ENCODE results near the gene TMEM9B. TPM values are rescaled to one million over a fixed set of nuclear protein-coding genes. Genes with fewer than 3 reads are reported as not detected.

Gene TMEM9B
- total and polyA plus RNA-seq, 3 experiments from 2014 or later = 31.3 to 113 (median 32.7) TPM

DNA sequence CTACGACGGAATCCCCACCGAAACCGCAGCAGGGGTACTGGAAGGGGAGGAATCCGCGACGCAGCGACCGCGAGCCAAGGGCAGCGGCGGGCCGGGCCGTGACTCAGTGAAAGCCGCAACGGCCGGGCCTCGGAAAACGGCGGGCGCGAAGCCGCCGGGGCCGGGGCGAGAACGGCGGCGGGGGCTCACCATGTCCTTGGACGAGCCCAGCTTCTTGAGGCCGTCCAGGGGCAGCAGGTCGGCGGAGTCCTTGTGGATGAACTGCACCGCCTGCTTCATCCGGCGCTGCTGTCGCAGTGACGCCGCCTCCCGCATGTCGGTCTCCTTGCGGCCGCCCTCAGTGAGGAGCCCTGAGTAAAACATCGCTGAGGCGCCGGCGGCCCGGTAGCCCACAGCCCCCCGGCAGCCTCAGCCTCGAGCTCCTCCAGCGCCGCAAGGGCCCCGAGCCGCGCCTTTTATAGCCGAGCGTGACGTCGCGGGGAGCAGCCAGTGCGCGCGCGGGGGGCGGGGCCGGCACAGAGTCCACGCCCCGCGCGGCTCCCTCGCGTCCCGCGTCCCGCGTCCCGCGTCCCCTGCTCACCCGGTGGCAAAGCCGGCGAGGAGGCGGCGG is 39.4 kb upstream of the TMEM9B start, which contains the start of gene NRIP3:
NRIP3 (minus strand) TSS at position 429 of the 610 bp plus-strand sequence; CDS start at position 363, 66 bp downstream.
- H3K4me1 Mint-ChIP-seq = peaks cover 14 to 20% (median 18%) of the 10 kb centered on the region in 3 donors
- H3K4me1 ChIP-seq (ENCODE audit: insufficient read depth, low read length) = peaks cover 12% of the 10 kb centered on the region

DNA sequence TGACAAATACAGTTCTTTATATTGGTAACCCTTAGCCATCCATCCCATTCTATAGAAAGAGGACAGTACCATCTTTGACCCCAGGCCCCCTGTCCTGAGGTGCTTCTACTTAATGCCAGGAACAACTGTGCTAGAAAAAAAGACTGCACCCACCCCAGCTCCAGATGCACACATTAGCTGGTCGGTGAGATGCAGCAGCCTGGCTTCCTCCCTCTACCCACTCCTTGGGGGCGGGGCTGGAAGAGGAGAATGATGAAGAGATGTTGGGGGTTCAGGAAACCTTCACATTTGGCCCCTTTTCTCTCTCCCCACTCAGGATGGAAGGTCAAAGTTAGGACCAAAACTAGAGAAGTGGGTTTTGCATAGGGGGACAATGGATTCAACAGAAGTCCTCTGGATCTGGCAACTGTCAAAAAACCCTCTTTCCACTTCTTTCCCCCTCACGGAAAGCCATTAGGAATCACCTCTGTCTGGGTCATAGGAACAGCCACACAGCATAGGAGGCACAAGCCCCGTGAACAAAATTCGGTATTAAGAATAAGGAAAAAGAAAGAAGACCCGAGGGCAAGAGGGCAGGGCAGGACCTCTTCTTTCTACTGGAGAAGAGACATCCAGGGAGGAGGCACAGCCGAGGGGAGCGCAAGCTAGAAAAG is 38.8 kb upstream of the TMEM9B start:
- peak overlapping the region in 6 of 8 donors; percentile 9 to 89 (median 61) for H3K27ac Mint-ChIP-seq
- H3K27ac ChIP-seq (ENCODE audit: low read depth, low read length) = no peak overlapping the region
- peaks cover 12% of the 10 kb centered on the region for H3K4me1 ChIP-seq (ENCODE audit: insufficient read depth, low read length)
- peaks cover 17% of the 10 kb centered on the region for H3K27me3 ChIP-seq (ENCODE audit: insufficient read depth, low read length, poor library complexity, severe bottlenecking)
- H3K36me3 Mint-ChIP-seq = peaks cover 0 to 4% (median 4%) of the 10 kb centered on the region in 3 donors
- peaks cover 23 to 34% of the 10 kb centered on the region in 2 donors for H3K27me3 Mint-ChIP-seq
- POLR2A ChIA-PET = interaction anchor here (0.5 to 1.0 kb wide), 2 partner anchors 39 to 256 kb away, joined by 3 to 6 read pairs; partner anchors contain the start of gene TMEM9B
- CTCF ChIA-PET = interaction anchor here (1.0 to 1.1 kb wide), 3 partner anchors 13 to 88 kb away, joined by 3 to 5 read pairs (median 4); no protein-coding TSS in a partner anchor
- H3K4me1 Mint-ChIP-seq = peaks cover 14 to 20% (median 18%) of the 10 kb centered on the region in 3 donors
- H3K9me3 ChIP-seq (ENCODE audit: low read length) = no peaks in the 10 kb centered on the region
- no peak for DNase-seq
- peak overlapping the region; percentile 48 for H3K4me3 ChIP-seq (ENCODE audit: low read length)
- H3K4me3 Mint-ChIP-seq = peak overlapping the region; percentile 76 to 91 (median 83)
- H3K9me3 Mint-ChIP-seq = no peaks in the 10 kb centered on the region
- no peaks in the 10 kb centered on the region for H3K36me3 ChIP-seq (ENCODE audit: insufficient read depth, low read length)

More for the DNA sequence above, 39.4 kb upstream of the TMEM9B start, which contains the start of gene NRIP3:
- Histone ChIP-seq H3K9me3 (ENCODE audit: low read length) (no peaks in the 10 kb centered on the region), H3K27me3 (ENCODE audit: insufficient read depth, low read length, poor library complexity, severe bottlenecking) (peaks cover 17% of the 10 kb centered on the region), H3K4me3 (ENCODE audit: low read length) (peak within 1 kb of the TSS; percentile 48), H3K27ac (ENCODE audit: low read depth, low read length) (no peak within 1 kb of the TSS), H3K36me3 (ENCODE audit: insufficient read depth, low read length) (no peaks in the 10 kb centered on the region)
- Mint-ChIP-seq H3K4me3 (peak within 1 kb of the TSS; percentile 79 to 91 (median 83)), H3K27me3 (peaks cover 20 to 29% of the 10 kb centered on the region in 2 donors), H3K9me3 (no peaks in the 10 kb centered on the region), H3K27ac (peak within 1 kb of the TSS; percentile 9 to 89 (median 55)), H3K36me3 (peaks cover 0 to 4% (median 4%) of the 10 kb centered on the region in 3 donors)
- ChIA-PET CTCF (interaction anchor here (0.8 to 1.1 kb wide), 3 partner anchors 11 to 89 kb away, joined by 3 to 5 read pairs (median 3); no protein-coding TSS in a partner anchor), POLR2A (interaction anchor here (0.5 to 1.0 kb wide), 2 partner anchors 39 to 255 kb away, joined by 3 to 6 read pairs; partner anchors contain the start of gene TMEM9B)
- peak; percentile 79 to 86 (median 83) for DNase-seq

DNA sequence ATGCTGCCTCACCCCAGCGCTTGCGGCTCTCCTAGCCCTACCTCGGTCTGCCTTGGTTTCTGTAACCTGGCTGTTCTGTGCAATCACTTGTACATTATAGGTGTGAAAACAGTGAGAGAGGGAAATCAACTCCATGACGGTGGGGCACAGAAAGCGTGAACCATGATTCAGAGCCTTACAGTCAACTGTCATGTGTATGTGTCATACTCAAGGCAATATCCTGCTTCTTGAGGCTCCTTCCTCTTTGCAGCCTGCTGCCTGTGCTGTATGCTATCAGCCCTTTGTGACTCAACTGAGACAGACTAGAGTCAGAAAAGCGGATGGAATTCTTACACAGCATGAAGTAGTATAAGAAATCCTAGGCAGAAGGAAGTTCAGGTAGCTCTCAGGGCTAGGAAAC is 37.5 kb upstream of the TMEM9B start:
- Histone ChIP-seq H3K36me3 (ENCODE audit: insufficient read depth, low read length) (no peaks in the 10 kb centered on the region), H3K27me3 (ENCODE audit: insufficient read depth, low read length, poor library complexity, severe bottlenecking) (peaks cover 17% of the 10 kb centered on the region), H3K9me3 (ENCODE audit: low read length) (no peaks in the 10 kb centered on the region), H3K4me3 (ENCODE audit: low read length) (no peak overlapping the region), H3K4me1 (ENCODE audit: insufficient read depth, low read length) (peaks cover 12% of the 10 kb centered on the region), H3K27ac (ENCODE audit: low read depth, low read length) (no peak overlapping the region)
- H3K4me3 Mint-ChIP-seq = peak overlapping the region in 1 of 7 donors; percentile 33
- peaks cover 23 to 42% of the 10 kb centered on the region in 2 donors for H3K27me3 Mint-ChIP-seq
- H3K27ac Mint-ChIP-seq = no peak overlapping the region
- POLR2A ChIA-PET = no interaction called here
- DNase-seq = no peak
- no peaks in the 10 kb centered on the region for H3K9me3 Mint-ChIP-seq
- peaks cover 14 to 20% (median 18%) of the 10 kb centered on the region in 3 donors for H3K4me1 Mint-ChIP-seq
- peaks cover 0 to 4% (median 4%) of the 10 kb centered on the region in 3 donors for H3K36me3 Mint-ChIP-seq
- CTCF ChIA-PET = interaction anchor here (1.0 kb wide), 1 partner anchor 14 kb away, joined by 4 read pairs; no protein-coding TSS in a partner anchor

DNA sequence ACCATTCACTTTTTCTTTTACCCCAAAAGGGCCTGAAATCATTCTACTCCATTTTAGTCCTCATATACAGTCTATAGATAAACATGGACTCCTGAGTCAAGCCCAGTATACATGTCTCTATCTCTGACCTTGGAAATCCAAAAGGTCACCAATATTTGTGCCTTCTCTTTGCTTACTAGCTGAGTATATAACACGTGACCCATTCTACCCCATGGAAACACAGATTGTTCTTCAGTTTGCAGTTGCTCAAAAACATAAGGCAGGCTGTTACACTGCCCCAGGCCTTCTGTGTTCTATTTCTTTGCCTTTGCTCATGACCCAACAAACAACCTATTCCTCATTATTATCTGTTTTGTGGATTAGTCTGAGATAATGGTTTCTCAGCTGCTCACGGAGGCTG is 33.8 kb upstream of the TMEM9B start:
- Histone ChIP-seq H3K36me3 (ENCODE audit: insufficient read depth, low read length) (no peaks in the 10 kb centered on the region), H3K4me1 (ENCODE audit: insufficient read depth, low read length) (peaks cover 6% of the 10 kb centered on the region), H3K27me3 (ENCODE audit: insufficient read depth, low read length, poor library complexity, severe bottlenecking) (peaks cover 17% of the 10 kb centered on the region), H3K4me3 (ENCODE audit: low read length) (no peak overlapping the region), H3K9me3 (ENCODE audit: low read length) (no peaks in the 10 kb centered on the region), H3K27ac (ENCODE audit: low read depth, low read length) (no peak overlapping the region)
- no peak overlapping the region for H3K27ac Mint-ChIP-seq
- no peaks in the 10 kb centered on the region for H3K9me3 Mint-ChIP-seq
- H3K36me3 Mint-ChIP-seq = peaks cover 0 to 4% (median 3%) of the 10 kb centered on the region in 3 donors
- CTCF ChIA-PET = interaction anchor here (0.6 to 1.1 kb wide), 2 partner anchors 15 to 18 kb away, joined by 3 read pairs; no protein-coding TSS in a partner anchor
- H3K4me3 Mint-ChIP-seq = no peak overlapping the region
- H3K27me3 Mint-ChIP-seq = peaks cover 25 to 39% of the 10 kb centered on the region in 2 donors
- H3K4me1 Mint-ChIP-seq = peaks cover 5 to 7% (median 5%) of the 10 kb centered on the region in 3 donors
- POLR2A ChIA-PET = no interaction called here
- no peak for DNase-seq

DNA sequence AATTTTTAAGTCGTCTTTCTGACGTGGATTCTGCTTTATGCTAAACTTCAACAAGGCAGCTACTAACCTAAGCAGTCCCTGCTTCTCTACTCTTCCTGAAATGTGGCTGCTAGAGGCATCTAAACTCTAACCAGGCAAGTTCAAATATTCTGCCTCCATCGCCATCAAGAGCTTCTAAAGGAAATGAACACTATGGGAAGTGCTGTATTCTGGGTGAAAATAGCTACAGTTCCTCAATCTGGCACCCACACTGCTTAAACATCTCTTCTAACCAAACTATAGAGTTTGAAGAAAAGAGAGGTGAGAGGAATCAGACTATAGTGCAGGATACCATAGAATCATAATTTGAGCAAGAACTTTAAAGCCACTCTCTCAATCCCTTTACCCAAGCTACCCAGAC is 33.2 kb upstream of the TMEM9B start:
- no peak for DNase-seq
- Histone ChIP-seq H3K27ac (ENCODE audit: low read depth, low read length) (no peak overlapping the region), H3K36me3 (ENCODE audit: insufficient read depth, low read length) (no peaks in the 10 kb centered on the region), H3K4me3 (ENCODE audit: low read length) (no peak overlapping the region), H3K4me1 (ENCODE audit: insufficient read depth, low read length) (peaks cover under 1% of the 10 kb centered on the region), H3K27me3 (ENCODE audit: insufficient read depth, low read length, poor library complexity, severe bottlenecking) (peaks cover 17% of the 10 kb centered on the region), H3K9me3 (ENCODE audit: low read length) (no peaks in the 10 kb centered on the region)
- no peak overlapping the region for H3K27ac Mint-ChIP-seq
- POLR2A ChIA-PET = no interaction called here
- no peaks in the 10 kb centered on the region for H3K9me3 Mint-ChIP-seq
- H3K27me3 Mint-ChIP-seq = peaks cover 21 to 39% of the 10 kb centered on the region in 2 donors
- H3K4me3 Mint-ChIP-seq = no peak overlapping the region
- peaks cover 0 to 4% (median 3%) of the 10 kb centered on the region in 3 donors for H3K36me3 Mint-ChIP-seq
- CTCF ChIA-PET = interaction anchor here (0.6 to 1.1 kb wide), 2 partner anchors 15 to 18 kb away, joined by 3 read pairs; no protein-coding TSS in a partner anchor
- peaks cover 0 to 2% (median 2%) of the 10 kb centered on the region in 3 donors for H3K4me1 Mint-ChIP-seq

DNA sequence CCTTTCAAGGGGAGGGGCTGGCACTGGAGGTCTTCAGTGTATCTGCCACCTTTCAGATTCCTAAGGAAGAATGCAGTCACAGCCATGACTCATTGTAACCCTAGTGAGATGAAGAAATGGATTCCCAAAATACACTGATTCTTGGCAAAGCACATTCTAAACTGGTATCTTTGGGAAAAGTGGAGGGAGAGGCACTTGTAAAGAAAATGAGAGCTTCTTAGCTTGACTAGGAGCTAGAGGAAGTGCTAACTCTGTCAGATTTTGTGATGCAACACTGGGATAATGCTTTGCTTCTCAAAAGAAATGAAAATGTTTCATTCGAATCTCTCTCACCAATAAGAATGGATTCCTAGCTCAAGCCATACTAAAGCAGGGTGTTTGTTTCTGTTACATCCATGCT is 25.2 kb upstream of the TMEM9B start:
- no peak overlapping the region for H3K4me3 ChIP-seq (ENCODE audit: low read length)
- H3K27ac Mint-ChIP-seq = no peak overlapping the region
- ChIA-PET POLR2A (no interaction called here), CTCF (no interaction called here)
- H3K27me3 ChIP-seq (ENCODE audit: insufficient read depth, low read length, poor library complexity, severe bottlenecking) = no peaks in the 10 kb centered on the region
- no peak for DNase-seq
- H3K4me3 Mint-ChIP-seq = no peak overlapping the region
- no peaks in the 10 kb centered on the region for H3K9me3 ChIP-seq (ENCODE audit: low read length)
- no peaks in the 10 kb centered on the region for H3K36me3 Mint-ChIP-seq
- no peaks in the 10 kb centered on the region for H3K4me1 ChIP-seq (ENCODE audit: insufficient read depth, low read length)
- H3K27me3 Mint-ChIP-seq = peaks cover 7 to 19% of the 10 kb centered on the region in 2 donors
- no peaks in the 10 kb centered on the region for H3K9me3 Mint-ChIP-seq
- no peaks in the 10 kb centered on the region for H3K36me3 ChIP-seq (ENCODE audit: insufficient read depth, low read length)
- H3K4me1 Mint-ChIP-seq = no peaks in the 10 kb centered on the region
- no peak overlapping the region for H3K27ac ChIP-seq (ENCODE audit: low read depth, low read length)

DNA sequence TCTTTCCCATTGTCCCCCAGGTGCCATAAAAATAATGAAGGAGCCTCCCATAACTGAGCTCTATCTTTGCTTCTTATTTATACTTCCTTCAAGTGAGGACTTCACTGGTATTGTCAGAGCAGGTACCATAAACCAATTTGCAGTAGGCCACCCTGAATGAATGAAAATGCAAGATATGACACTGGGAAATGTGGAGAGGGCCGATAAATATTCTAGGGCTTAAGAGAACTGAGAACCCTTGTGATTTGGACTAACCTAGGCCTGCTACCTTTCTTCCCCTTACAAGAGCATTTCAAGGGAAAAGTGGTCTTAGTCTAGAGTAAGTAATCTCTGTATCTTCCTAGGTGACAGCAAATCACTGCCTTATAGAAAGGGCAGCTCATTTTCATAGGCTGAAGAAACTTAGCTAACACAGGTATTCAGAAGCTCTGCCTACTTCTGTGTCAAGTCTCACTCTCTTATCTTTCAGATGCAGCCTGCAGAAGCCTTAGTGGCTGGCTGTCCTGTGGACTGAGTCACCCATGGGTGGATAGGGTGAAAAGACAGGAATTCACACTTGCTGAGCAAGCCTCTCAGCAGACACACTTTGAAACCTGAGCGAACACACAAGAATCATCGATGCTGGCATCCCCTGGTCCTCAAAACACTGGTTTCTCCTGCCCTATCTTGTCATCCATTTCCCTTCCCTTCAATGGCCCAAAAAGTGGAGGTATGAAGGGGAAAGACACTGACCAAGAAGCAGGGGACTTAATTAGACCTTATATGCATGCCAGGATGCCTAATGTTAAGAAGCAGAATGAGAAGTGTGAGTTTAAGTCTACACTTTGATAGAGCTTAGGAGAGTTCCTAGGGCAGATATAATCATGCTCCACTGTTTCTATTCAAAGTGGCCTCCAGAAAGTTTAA is 24.3 kb upstream of the TMEM9B start:
- Mint-ChIP-seq H3K27ac (no peak overlapping the region), H3K27me3 (peaks cover 7 to 19% of the 10 kb centered on the region in 2 donors), H3K9me3 (no peaks in the 10 kb centered on the region), H3K4me3 (no peak overlapping the region), H3K36me3 (no peaks in the 10 kb centered on the region), H3K4me1 (no peaks in the 10 kb centered on the region)
- Histone ChIP-seq H3K27me3 (ENCODE audit: insufficient read depth, low read length, poor library complexity, severe bottlenecking) (no peaks in the 10 kb centered on the region), H3K4me1 (ENCODE audit: insufficient read depth, low read length) (no peaks in the 10 kb centered on the region), H3K27ac (ENCODE audit: low read depth, low read length) (no peak overlapping the region), H3K36me3 (ENCODE audit: insufficient read depth, low read length) (no peaks in the 10 kb centered on the region), H3K4me3 (ENCODE audit: low read length) (no peak overlapping the region), H3K9me3 (ENCODE audit: low read length) (no peaks in the 10 kb centered on the region)
- no peak for DNase-seq
- ChIA-PET CTCF (no interaction called here), POLR2A (no interaction called here)

Measured in CD8-positive, alpha-beta memory T cell (primary cell).